ENCODE results near the gene C19orf18.

DNA sequence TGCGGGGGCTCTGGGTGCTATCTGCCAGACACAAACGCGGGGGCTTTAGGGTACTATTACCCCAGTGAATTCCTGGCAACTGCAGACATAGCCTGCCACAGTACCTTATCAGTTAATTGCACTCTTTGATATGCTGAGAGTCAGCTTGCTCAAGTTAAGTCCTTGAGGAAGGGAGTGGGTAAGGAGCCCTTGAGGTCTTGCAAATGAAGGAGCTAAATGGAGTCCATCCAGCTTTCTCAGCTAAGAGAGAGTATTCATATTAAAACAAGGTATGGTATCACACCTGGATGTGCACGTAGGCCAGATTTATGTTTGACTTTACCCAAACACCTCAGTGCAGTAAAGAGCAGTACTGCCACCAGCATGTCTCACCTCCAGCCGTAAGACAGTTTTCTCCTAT, 39.8 kb upstream of the C19orf18 start:
- no peak for TF ChIP-seq EZH2 (IDR thresholded peaks at IDR 0.05)
- no peak for TF ChIP-seq POLR2AphosphoS5 (IDR thresholded peaks at IDR 0.05; ENCODE audit: borderline replicate concordance, low read depth, low read length)
